Renal pelvis (tissue), 12 donors: Measurements from ENCODE around the gene VSX1. TPM values are rescaled to one million over a fixed set of nuclear protein-coding genes. Genes with fewer than 3 reads are reported as not detected.

Source experiments
- DNase-seq: peaks from one replicate; pipeline ENCODE4 v3.0.0-alpha.2; 2013
- long read RNA-seq, 16 experiments: transcript quantifications; one replicate each; lab custom pipeline, GENCODE V29; 2026
- polyA plus RNA-seq, 3 donors: library from polyadenylated mRNA; unstranded; fragments of 120-200 nt; gene quantifications; one replicate each; pipeline ENCODE4 v1.2.1, GENCODE V29; 2013; ENCODE audit not compliant: insufficient read length in 3 of 3

Gene VSX1
- under 1 TPM in 1 of 3 donors, not detected in 2; 0.04 TPM for polyA plus RNA-seq
- long read RNA-seq, donor 1: 0 reads
- long read RNA-seq, donor 2: 0 reads
- long read RNA-seq, donor 3: 0 reads
- long read RNA-seq, donor 4: 0 reads
- long read RNA-seq, donor 5: 0 reads
- long read RNA-seq, donor 6: 0 reads
- long read RNA-seq, donor 7: 0 reads
- long read RNA-seq, donor 8: 0 reads
- long read RNA-seq, donor 9: 0 reads
- long read RNA-seq, donor 10: 0 reads
- long read RNA-seq, donor 11: 0 reads
- long read RNA-seq, donor 12: 0 reads
- long read RNA-seq, donor 13: 0 reads
- long read RNA-seq, donor 14: 0 reads
- long read RNA-seq, donor 15: 0 reads
- long read RNA-seq, donor 16: 0 reads

- no peak for DNase-seq
Measured at GRCh38 chr20:25081730-25082497, at the start of gene VSX1. VSX1 (minus strand) TSS chr20:25082141; CDS start chr20:25082096, 45 bp downstream.

- no peak for DNase-seq
Measured at GRCh38 chr20:25129908-25130307, 48.0 kb upstream of the VSX1 start.

GRCh38 chr20:25129428-25129827 lies 47.5 kb upstream of the VSX1 start:
- DNase-seq: no peak

- no peak for DNase-seq
Measured at GRCh38 chr20:25128649-25129048, 46.7 kb upstream of the VSX1 start.

- no peak for DNase-seq
Measured at GRCh38 chr20:25127761-25128537, 46.0 kb upstream of the VSX1 start.

- no peak for DNase-seq
Measured at GRCh38 chr20:25126204-25127029, 44.5 kb upstream of the VSX1 start.

- DNase-seq: no peak
Measured at GRCh38 chr20:25125636-25126035, 43.7 kb upstream of the VSX1 start.

GRCh38 chr20:25120920-25121319 lies 39.0 kb upstream of the VSX1 start:
- DNase-seq: no peak

- DNase-seq: no peak
Measured at GRCh38 chr20:25120457-25120856, 38.5 kb upstream of the VSX1 start.

GRCh38 chr20:25118529-25118928 lies 36.6 kb upstream of the VSX1 start:
- DNase-seq: no peak

GRCh38 chr20:25117990-25118389 lies 36.0 kb upstream of the VSX1 start:
- DNase-seq: no peak

GRCh38 chr20:25116739-25117458 lies 35.0 kb upstream of the VSX1 start:
- no peak for DNase-seq

- DNase-seq: no peak
Measured at GRCh38 chr20:25103526-25103925, 21.6 kb upstream of the VSX1 start.

- DNase-seq: no peak
Measured at GRCh38 chr20:25100914-25101313, 19.0 kb upstream of the VSX1 start.

GRCh38 chr20:25099601-25100140 lies 17.7 kb upstream of the VSX1 start:
- no peak for DNase-seq

GRCh38 chr20:25097498-25097897 lies 15.6 kb upstream of the VSX1 start:
- DNase-seq: no peak

GRCh38 chr20:25090492-25091429 lies 8.8 kb upstream of the VSX1 start:
- DNase-seq: no peak

GRCh38 chr20:25089662-25090061 lies 7.7 kb upstream of the VSX1 start:
- DNase-seq: no peak

GRCh38 chr20:25089096-25089495 lies 7.2 kb upstream of the VSX1 start:
- no peak for DNase-seq
